ENCODE measurements around the gene DNAAF1. TPM values are rescaled to one million over a fixed set of nuclear protein-coding genes. Genes with fewer than 3 reads are reported as not detected.
"Not testable (repeated sequence)": the region's sequence is repeated elsewhere in the genome, so short reads cannot be mapped to it uniquely, and the experiment has no call there.

Gene DNAAF1
- total RNA-seq, 1 donor from 2014 or later, result not detected

DNA sequence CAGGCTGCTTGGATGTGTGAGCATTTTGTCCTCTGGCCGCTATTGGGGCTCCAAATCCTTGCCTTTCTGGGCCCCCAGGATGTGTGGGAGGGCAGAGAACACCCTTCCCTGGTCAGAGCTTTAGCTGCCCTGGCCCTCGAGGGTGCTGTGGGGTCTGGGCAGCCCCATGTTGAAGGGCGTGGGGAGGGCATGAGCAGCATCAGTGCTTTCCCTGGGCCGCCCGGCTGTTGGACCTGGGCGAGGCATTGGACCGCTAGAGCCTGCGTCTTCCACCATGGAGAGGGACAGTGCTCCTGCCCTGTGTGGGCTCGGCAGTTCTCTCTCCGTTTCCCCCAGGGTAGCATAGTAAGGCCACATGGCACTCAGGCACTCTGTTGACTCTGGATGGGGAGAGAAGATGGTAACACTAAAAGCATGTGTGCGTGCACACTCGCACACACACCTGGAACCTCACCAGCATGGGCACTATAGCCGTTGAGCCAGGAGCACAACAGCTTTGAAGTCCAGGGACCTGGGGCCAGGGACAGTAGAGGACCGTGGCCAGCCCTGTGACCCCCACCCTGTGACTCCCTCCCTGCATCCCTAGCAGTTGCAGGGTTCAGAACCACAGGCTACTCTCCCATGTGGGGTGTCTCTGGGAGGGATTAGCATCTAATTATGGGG, 52.5 kb downstream of the DNAAF1 start:
- Histone ChIP-seq H3K4me3 (ENCODE audit: low read depth, low read length) (no peak overlapping the region), H3K27me3 (ENCODE audit: control insufficient read depth, insufficient read depth, low read length) (peaks cover 8% of the 10 kb centered on the region), H3K36me3 (ENCODE audit: control insufficient read depth, insufficient read depth, low read length) (no peaks in the 10 kb centered on the region)
- DNase-seq (ENCODE audit: low read depth), result no peak
- TF ChIP-seq CTCF (IDR thresholded peaks at IDR 0.05; ENCODE audit: insufficient read depth, low read length, poor library complexity, severe bottlenecking), result no peak

GRCh38 chr16:84198401-84198800, 53.3 kb downstream of the DNAAF1 start:
- no peak for TF ChIP-seq CTCF (IDR thresholded peaks at IDR 0.05; ENCODE audit: insufficient read depth, low read length, poor library complexity, severe bottlenecking)
- H3K4me3 ChIP-seq (ENCODE audit: low read depth, low read length), result no peak overlapping the region
- H3K36me3 ChIP-seq (ENCODE audit: control insufficient read depth, insufficient read depth, low read length), result no peaks in the 10 kb centered on the region
- peaks cover 8% of the 10 kb centered on the region for H3K27me3 ChIP-seq (ENCODE audit: control insufficient read depth, insufficient read depth, low read length)
- no peak for DNase-seq (ENCODE audit: low read depth)

DNA sequence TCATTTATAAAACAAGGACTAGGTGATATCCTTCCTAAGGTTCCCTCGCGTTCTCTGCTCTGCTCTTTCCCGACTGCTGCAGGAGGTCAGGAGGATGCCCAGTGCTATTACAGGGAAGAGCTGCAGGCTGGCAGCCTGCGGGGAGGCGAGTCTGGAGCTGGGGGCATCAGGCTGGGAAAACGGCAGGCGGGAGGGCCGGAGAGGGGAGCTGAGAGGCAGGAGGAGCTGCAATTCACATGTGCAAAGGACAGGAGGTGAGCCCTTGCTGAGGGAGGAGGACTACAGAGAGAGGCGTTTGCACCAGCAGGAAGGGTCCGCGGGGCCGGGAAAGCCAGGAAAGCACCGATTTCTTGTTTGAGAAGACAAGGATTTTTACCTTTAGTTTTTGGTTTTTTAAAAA, 54.0 kb downstream of the DNAAF1 start:
- no peak for TF ChIP-seq CTCF (IDR thresholded peaks at IDR 0.05; ENCODE audit: insufficient read depth, low read length, poor library complexity, severe bottlenecking)
- H3K4me3 ChIP-seq (ENCODE audit: low read depth, low read length), result no peak overlapping the region
- no peaks in the 10 kb centered on the region for H3K36me3 ChIP-seq (ENCODE audit: control insufficient read depth, insufficient read depth, low read length)
- peaks cover 8% of the 10 kb centered on the region for H3K27me3 ChIP-seq (ENCODE audit: control insufficient read depth, insufficient read depth, low read length)
- DNase-seq (ENCODE audit: low read depth), result no peak

GRCh38 chr16:84199861-84200260, 54.8 kb downstream of the DNAAF1 start:
- no peak for DNase-seq (ENCODE audit: low read depth)
- TF ChIP-seq CTCF (IDR thresholded peaks at IDR 0.05; ENCODE audit: insufficient read depth, low read length, poor library complexity, severe bottlenecking), result no peak
- Histone ChIP-seq H3K27me3 (ENCODE audit: control insufficient read depth, insufficient read depth, low read length) (peaks cover 3% of the 10 kb centered on the region), H3K4me3 (ENCODE audit: low read depth, low read length) (no peak overlapping the region), H3K36me3 (ENCODE audit: control insufficient read depth, insufficient read depth, low read length) (no peaks in the 10 kb centered on the region)

- not testable (repeated sequence) for H3K27me3 ChIP-seq (ENCODE audit: control insufficient read depth, insufficient read depth, low read length); H3K4me3 ChIP-seq (ENCODE audit: low read depth, low read length); H3K36me3 ChIP-seq (ENCODE audit: control insufficient read depth, insufficient read depth, low read length); DNase-seq (ENCODE audit: low read depth)
Measured at GRCh38 chr16:84204551-84204950, 59.4 kb downstream of the DNAAF1 start.

DNA sequence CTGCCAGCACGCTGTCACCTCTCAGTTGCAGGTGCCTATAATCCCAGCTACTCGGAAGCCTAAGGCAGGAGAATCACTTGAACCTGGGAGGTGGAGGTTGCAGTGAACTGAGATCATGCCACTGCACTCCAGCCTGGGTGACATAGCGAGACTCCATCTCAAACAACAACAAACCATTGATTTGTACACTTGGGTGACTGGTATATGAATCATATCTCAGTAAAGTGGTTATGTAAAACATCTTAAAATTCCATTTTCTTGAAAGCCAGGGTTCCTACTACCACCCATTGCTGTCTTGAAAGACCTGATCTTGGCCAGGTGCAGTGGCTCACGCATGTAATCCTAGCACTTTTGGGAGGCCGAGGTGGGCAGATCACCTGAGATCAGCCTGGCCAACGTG, 60.0 kb downstream of the DNAAF1 start:
- H3K36me3 ChIP-seq (ENCODE audit: control insufficient read depth, insufficient read depth, low read length); H3K4me3 ChIP-seq (ENCODE audit: low read depth, low read length); DNase-seq (ENCODE audit: low read depth); H3K27me3 ChIP-seq (ENCODE audit: control insufficient read depth, insufficient read depth, low read length): not testable (repeated sequence)

- TF ChIP-seq CTCF (IDR thresholded peaks at IDR 0.05; ENCODE audit: insufficient read depth, low read length, poor library complexity, severe bottlenecking), result no peak
- H3K27me3 ChIP-seq (ENCODE audit: control insufficient read depth, insufficient read depth, low read length), result no peaks in the 10 kb centered on the region
- no peak overlapping the region for H3K4me3 ChIP-seq (ENCODE audit: low read depth, low read length)
- H3K36me3 ChIP-seq (ENCODE audit: control insufficient read depth, insufficient read depth, low read length), result no peaks in the 10 kb centered on the region
- no peak for DNase-seq (ENCODE audit: low read depth)
Measured at GRCh38 chr16:84205976-84206691, 61.0 kb downstream of the DNAAF1 start.
